Rectal smooth muscle tissue (tissue), 1 donor: ENCODE measurements around the gene SCO2.
A peak's percentile ranks its signal among the peaks of the same experiment; 100 is the strongest.

Source experiments
- H3K27ac ChIP-seq: one replicate; pipeline ENCODE4 v1.7.0; 2013; ENCODE audit warnings: low read depth, low read length, inconsistent platforms
- H3K27me3 ChIP-seq: one replicate; pipeline ENCODE4 v1.7.0; 2013; ENCODE audit warnings: low read length; ENCODE audit not compliant: control insufficient read depth, insufficient read depth
- H3K36me3 ChIP-seq: one replicate; pipeline ENCODE4 v1.7.0; 2013; ENCODE audit warnings: low read length; ENCODE audit not compliant: control insufficient read depth, insufficient read depth
- H3K4me1 ChIP-seq: one replicate; pipeline ENCODE4 v1.7.0; 2013; ENCODE audit warnings: low read length; ENCODE audit not compliant: control insufficient read depth, insufficient read depth
- H3K4me3 ChIP-seq: one replicate; pipeline ENCODE4 v1.7.0; 2013; ENCODE audit warnings: low read length
- H3K9ac ChIP-seq: one replicate; pipeline ENCODE4 v1.7.0; 2013; ENCODE audit warnings: low read length

Gene SCO2, protein sequence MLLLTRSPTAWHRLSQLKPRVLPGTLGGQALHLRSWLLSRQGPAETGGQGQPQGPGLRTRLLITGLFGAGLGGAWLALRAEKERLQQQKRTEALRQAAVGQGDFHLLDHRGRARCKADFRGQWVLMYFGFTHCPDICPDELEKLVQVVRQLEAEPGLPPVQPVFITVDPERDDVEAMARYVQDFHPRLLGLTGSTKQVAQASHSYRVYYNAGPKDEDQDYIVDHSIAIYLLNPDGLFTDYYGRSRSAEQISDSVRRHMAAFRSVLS

DNA sequence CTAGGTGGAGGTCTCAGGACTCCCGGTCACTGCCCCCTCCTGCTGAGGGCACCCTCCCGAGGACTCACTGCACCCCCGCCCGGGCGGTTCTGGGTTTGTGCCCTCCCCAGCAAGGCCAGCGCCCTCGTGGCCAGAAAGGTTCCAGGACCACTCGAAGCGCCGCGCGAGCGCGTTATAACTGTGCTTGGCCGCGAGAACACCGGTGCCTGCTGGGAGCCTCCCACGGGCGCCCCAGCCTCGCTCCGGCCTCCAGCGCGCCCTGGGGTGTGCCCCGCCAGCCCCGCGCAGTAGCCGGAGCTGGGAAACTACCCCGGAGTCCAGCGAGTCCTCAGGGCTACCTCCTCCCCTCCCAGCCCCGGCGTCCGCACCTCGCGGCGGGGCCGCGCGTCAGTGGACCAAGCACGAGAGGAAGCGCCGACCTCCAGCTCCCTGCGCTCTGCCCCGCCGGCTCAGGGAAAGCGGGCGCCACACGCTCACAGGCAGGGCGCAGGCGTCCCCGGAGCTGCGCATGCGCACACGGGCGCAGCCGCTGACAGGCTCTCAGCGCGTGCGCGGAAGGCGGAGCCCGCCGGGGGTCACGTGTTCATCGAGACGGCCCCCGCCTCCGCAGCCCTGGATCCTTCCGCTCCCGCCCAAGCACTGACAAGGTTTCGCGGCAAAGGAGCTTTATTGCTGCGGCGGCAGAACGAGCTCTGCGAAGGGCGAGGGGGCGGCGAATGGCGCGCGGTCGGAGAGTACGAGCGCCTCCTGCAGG is at the start of gene SCO2:
SCO2 (minus strand) TSS at position 495 of the 754 bp plus-strand sequence. CDS start 1,187 bp downstream, outside the sequence.
- Histone ChIP-seq H3K27ac (peak within 1 kb of the TSS; percentile 77), H3K9ac (no peak within 1 kb of the TSS), H3K4me3 (peak within 1 kb of the TSS; percentile 71), H3K36me3 (peaks cover 18% of the 10 kb centered on the region), H3K4me1 (peaks cover 3% of the 10 kb centered on the region), H3K27me3 (no peaks in the 10 kb centered on the region)

DNA sequence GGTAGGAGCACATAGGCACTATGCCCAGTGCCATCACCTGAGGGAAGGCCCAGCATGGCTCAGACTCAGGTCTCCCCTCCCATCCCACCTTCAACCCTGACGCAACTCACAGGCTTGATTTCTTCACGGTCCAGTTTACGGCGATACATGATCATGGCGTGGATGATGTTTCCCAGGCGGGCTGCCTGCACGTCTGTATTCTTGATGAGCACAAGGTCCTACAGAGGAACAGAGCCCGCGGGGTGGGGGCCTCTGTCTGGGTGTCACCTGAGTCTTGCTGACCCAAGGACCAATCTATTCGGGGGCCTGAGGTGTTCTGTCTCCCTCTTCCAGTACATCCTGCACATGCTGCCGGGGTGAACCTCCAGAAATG is 49.0 kb upstream of the SCO2 start:
- H3K4me1 ChIP-seq: peaks cover 6% of the 10 kb centered on the region
- peaks cover 6% of the 10 kb centered on the region for H3K27me3 ChIP-seq
- peaks cover 5% of the 10 kb centered on the region for H3K36me3 ChIP-seq
- H3K9ac ChIP-seq: no peak overlapping the region
- H3K4me3 ChIP-seq: no peak overlapping the region
- no peak overlapping the region for H3K27ac ChIP-seq

DNA sequence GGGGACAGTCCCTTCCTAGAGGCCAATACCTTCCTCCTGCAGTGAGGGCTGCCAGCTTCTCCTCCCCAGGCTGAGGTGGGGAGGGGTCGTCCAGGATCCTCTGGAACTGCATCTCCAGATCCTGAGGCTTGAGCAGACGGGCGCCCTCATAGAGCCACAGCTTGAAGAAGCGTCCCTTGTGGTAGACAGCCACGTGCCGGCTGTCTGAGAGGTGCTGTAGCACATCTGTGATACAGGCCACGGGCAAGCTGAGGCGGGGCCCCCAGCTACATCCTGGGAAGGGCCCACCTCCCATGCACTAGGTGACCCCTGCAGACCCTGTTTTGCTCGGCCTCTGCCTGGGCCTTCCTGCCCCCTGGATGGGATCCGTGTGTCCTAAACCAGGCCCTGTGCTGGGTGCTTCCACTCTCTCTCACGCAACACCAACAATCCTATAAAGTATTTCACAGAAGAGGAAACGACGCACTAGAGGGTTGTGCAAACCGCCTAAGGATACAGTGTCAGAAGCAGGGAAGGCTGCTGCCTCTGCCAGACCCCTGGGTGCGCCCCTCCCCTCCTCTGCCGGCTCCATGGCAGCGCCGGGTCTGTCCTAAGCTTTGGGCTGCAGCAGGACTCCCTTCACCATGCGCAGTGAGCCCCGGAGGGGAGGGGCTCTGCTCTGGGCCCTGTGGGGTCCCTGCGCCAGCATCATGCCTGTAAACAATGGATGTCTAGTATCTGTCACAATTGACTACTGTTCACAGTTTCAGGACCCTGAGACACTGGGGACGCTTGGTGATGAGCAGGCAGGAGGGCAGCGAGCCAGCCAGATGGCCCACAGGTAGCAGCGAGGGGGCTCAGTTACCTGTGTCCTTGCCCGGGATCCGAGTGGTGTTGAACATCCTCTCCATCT is 48.3 kb upstream of the SCO2 start:
- Histone ChIP-seq H3K4me1 (peaks cover 3% of the 10 kb centered on the region), H3K27ac (no peak overlapping the region), H3K4me3 (no peak overlapping the region), H3K36me3 (peaks cover 9% of the 10 kb centered on the region), H3K27me3 (peaks cover 6% of the 10 kb centered on the region), H3K9ac (no peak overlapping the region)

DNA sequence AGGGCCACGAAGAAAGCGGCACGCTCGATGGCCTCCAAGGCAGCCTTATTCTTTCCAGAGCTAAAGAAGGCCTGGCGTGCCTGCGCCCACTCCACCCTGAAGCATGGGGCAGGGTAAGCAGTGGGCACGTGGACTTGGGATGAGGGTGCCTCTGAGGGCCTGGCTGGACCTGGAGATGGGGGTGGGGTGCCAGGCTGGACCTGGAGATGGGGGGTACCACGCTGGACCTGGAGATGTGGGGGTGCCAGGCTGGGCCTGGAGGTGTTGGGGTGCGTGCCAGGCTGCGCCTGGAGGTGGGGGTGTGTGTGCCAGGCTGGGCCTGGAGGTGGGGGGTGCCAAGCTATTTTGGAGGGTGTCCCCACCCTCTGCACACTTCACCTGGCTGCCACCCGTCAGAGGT is 47.6 kb upstream of the SCO2 start:
- H3K9ac ChIP-seq: no peak overlapping the region
- no peaks in the 10 kb centered on the region for H3K4me1 ChIP-seq
- peaks cover 6% of the 10 kb centered on the region for H3K27me3 ChIP-seq
- peaks cover 9% of the 10 kb centered on the region for H3K36me3 ChIP-seq
- H3K27ac ChIP-seq: no peak overlapping the region
- H3K4me3 ChIP-seq: no peak overlapping the region

DNA sequence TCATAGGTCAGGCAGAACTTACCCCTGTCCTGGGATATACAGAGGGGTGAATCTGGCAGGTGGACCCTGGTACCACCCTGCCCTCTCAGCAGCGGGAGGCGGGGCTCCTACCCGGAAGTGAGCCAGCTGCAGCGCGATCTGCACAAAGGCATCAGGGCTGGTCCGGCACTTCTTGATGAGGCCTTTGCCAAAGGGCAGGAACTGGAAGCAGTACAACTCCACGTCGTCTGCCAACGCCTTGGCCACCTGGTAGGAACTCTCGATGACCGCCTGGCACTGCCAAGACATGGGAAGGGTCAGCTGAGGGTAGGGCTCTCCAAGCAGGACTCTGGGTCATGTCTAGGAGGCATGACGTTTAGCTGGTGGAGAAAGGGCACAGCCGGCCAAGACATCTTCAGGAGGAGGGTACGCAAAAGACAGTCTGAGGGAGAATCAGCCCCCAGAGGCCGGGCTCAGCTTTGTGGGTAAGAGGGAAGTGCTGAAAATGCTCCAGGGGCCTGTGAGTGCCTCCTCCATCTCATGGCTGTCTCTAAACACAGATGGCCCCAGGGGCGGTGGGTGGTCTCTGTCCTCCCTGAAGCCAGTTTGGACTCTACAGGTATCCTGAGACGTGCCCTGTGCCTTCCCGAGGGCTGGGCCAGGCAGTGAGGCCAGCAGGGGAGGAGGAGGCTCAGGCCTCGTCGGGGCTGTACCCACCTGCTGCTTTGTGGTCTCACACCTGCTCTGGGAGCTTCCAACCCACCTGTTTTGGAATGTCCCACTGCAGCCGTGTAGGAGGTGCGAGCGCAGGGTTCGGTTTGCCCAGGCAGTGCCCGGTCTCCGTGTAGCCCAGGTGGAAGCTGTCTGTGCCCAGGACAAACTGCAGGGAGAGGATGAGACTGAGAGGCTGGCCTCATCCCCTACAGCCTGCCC is 46.1 kb upstream of the SCO2 start:
- Histone ChIP-seq H3K27ac (no peak overlapping the region), H3K9ac (no peak overlapping the region), H3K27me3 (no peaks in the 10 kb centered on the region), H3K4me3 (no peak overlapping the region), H3K36me3 (peaks cover 9% of the 10 kb centered on the region), H3K4me1 (no peaks in the 10 kb centered on the region)

DNA sequence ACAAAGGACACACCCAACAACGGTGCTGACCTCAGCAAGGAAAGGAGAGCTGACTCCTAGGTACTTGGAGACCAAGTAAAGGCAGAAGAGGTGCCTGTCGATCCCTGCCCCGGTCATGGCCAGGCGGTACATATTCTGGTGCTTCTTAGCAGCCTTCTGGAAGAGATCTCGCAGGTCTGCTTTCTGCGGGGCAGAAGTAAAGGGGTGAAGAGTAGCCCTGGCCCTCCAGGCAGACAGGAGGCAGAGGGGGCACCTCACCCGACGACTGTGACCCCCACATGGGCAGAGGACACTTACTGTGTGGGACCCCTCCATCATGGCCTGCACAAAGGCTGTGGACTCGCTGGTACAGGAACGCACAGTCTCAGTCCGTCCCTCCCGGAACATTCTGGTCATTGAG is 45.5 kb upstream of the SCO2 start:
- Histone ChIP-seq H3K27ac (no peak overlapping the region), H3K4me3 (no peak overlapping the region), H3K36me3 (peaks cover 9% of the 10 kb centered on the region), H3K9ac (no peak overlapping the region), H3K4me1 (no peaks in the 10 kb centered on the region), H3K27me3 (no peaks in the 10 kb centered on the region)

DNA sequence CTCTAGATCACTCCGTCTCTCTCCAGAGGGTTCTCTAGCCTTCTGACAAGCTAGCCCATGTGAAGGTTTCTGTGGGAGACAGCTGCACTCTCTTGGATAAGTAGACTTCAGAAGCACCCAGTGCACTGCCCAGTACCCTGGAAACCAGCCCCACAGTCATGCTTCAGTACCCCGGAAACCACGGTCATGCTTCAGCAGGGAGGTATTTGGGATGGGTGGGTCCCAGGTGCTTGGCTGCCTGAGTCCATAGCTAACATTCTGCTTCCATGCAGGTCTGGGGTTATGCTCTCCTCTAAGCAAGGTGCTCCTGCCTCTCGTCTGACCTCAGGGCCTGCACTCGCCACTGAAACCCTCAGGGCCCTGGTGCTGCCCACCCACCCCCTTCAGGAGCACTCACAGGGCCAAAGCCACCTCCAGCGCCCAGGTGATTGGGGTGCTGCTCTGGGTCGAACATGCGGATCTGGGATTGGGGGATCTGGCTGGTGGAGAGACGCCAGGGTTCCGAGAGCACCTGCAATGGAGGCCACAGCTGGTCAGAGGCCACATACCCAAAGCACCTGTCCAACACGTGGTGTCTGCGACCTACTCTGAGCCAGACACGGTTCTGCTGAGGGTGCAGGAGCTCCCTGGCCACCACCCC is 44.6 kb upstream of the SCO2 start:
- Histone ChIP-seq H3K36me3 (peaks cover 9% of the 10 kb centered on the region), H3K4me1 (no peaks in the 10 kb centered on the region), H3K4me3 (no peak overlapping the region), H3K27ac (no peak overlapping the region), H3K27me3 (no peaks in the 10 kb centered on the region), H3K9ac (no peak overlapping the region)

DNA sequence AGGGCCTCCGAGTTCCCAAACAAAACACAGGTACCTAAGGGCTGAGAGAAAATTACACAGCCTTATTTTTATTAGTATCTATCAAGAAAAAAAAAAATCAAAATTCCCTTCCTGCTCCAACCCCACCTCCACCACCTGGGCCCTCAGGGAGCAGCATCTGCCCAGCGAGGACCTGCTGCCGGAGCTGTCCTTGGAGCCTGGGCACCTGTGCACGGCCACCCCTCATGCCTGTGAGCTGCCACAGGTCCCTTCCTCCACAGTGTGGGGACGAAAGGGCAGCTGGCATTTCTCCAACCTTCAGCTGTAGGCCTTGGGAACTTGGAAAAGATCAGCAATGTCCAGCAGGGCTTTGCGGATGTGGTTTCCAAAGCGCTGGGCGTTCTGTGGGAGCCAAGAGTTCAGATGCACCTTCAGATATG is 43.7 kb upstream of the SCO2 start:
- Histone ChIP-seq H3K4me1 (no peaks in the 10 kb centered on the region), H3K4me3 (no peak overlapping the region), H3K36me3 (peaks cover 9% of the 10 kb centered on the region), H3K9ac (no peak overlapping the region), H3K27ac (no peak overlapping the region), H3K27me3 (no peaks in the 10 kb centered on the region)

DNA sequence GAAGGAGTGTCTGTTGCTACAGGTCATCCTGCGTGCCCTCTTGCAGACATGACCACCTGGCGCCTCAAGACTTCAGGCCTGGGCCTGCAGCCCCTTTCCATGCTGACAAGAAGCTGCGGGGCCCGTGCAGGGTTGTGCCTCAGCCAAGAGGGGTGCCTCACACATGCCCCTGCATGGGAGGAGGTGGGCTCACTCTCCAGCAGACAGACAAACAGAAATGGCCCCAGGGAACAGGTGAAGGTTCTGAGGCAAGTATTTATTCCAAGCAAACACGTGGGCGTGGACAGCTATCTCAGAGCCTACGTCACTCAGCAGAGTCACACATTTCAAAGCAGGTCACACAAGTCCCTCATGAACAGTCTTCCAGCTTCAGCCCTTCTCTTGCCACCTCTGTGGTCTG is 43.2 kb upstream of the SCO2 start:
- Histone ChIP-seq H3K4me1 (no peaks in the 10 kb centered on the region), H3K27ac (no peak overlapping the region), H3K9ac (no peak overlapping the region), H3K36me3 (peaks cover 9% of the 10 kb centered on the region), H3K4me3 (no peak overlapping the region), H3K27me3 (no peaks in the 10 kb centered on the region)

DNA sequence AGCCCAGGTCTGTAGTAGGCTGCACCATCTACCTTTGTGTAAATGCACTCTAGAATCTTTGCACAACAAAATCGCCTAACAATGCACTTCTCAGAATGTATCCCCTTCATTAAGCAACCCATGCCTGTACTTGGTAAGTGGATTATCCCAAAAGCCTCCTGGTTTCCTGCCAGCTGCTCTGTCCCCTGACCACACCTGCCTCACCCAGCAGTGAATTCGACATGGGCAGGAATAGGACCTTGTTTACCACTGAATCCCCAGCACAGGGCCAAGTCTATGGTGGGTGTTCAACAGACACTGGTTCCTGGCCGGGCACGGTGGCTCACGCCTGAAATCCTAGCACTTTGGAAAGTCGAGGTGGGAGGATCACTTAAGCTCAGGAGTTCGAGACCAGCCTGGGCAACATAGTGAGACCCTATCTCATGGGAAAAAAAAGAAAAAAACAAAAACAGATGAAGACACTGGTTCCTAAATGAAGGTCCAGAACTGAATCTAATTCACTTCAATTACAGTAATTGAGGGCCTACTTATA is 42.4 kb upstream of the SCO2 start:
- H3K9ac ChIP-seq: no peak overlapping the region
- no peaks in the 10 kb centered on the region for H3K4me1 ChIP-seq
- H3K27me3 ChIP-seq: no peaks in the 10 kb centered on the region
- H3K4me3 ChIP-seq: no peak overlapping the region
- peaks cover 9% of the 10 kb centered on the region for H3K36me3 ChIP-seq
- no peak overlapping the region for H3K27ac ChIP-seq

DNA sequence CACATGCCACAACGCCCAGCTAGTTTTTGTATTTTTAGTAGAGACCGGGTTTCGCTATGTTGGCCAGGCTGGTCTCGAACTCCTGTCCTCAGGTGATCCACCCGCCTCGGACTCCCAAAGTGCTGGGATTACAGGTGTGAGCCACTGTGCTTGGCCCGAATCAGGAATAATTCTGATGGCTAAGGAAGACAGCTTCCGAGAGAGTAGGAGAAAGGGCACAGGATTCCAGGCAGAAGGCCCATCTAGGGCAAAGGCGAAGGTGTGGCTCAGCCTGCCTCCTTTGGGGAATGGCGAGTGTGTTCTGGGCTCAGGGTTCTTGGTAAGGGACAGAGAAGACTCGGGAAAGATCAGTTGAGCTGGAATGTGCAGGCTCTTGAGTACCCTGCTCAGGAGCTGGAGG is 38.9 kb upstream of the SCO2 start:
- no peaks in the 10 kb centered on the region for H3K4me1 ChIP-seq
- H3K36me3 ChIP-seq: peaks cover 3% of the 10 kb centered on the region
- H3K4me3 ChIP-seq: no peak overlapping the region
- no peak overlapping the region for H3K9ac ChIP-seq
- no peaks in the 10 kb centered on the region for H3K27me3 ChIP-seq
- no peak overlapping the region for H3K27ac ChIP-seq
